HL-60/S4 (cell line): ENCODE results near the gene LRRC26.

ENCODE experiments used
- in situ Hi-C: fragments of 300-500 bp; cut with MboI; formaldehyde crosslinking; loops from 2 replicates; pipeline ENCODE4 v1.14.3; 2022; ENCODE audit warnings: low sequenced_read_pairs

Gene LRRC26

GRCh38 chr9:137122796-137123467 lies 46.9 kb downstream of the LRRC26 start:
- in situ Hi-C loops = loop anchor here (5.0 kb wide), 1 partner anchor 104 kb away; the partner anchor contains the start of genes CYSRT1 and RNF224

- in situ Hi-C loops = loop anchor here (5.0 kb wide), 1 partner anchor 105 kb away; the partner anchor contains the start of genes CYSRT1 and RNF224
These were observed 47.7 kb downstream of the LRRC26 start for GRCh38 chr9:137121927-137122795.
